CD4-positive, alpha-beta T cell treated with Interleukin-2 at 100 ng/mL for 4 hours (primary cell): ENCODE results near the gene PHOX2A.
A peak's percentile ranks its signal among the peaks of the same experiment; 100 is the strongest.

Experiments
- DNase-seq: peaks from one replicate; pipeline ENCODE4 v3.0.0-alpha.2; 2020; ENCODE audit warnings: low spot score

Gene PHOX2A

DNA sequence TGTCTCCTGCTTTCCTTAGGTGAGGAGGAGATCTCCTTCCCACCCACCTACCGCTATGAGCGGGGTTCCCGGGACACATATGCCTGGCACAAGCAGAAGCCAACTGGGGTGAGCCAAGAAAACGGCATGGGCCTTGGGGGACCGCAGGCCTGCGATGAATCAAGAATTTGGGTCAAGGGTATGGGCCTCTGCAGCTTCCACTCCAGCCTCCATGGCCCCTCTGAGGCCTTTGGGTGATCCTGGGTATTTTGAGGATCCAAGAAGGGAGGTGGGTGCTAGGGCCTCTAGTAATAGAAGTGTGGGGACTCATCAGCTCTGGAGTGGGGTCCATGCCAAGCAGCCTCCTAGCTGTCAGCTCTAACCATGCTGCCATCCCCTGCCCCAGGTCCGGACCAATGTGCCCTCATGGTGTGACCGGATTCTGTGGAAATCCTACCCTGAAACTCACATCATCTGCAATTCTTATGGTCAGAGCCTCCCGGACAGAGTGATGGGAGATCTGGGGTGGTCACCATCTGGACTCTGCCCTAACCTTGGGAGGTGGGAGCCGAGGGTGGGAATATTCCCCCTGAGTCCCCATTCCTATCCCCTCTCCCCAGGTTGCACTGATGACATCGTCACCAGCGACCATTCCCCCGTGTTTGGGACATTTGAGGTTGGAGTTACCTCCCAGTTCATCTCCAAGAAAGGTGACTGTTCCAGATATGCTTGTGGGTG, 10.8 kb downstream of the PHOX2A start:
- no peak for DNase-seq

DNA sequence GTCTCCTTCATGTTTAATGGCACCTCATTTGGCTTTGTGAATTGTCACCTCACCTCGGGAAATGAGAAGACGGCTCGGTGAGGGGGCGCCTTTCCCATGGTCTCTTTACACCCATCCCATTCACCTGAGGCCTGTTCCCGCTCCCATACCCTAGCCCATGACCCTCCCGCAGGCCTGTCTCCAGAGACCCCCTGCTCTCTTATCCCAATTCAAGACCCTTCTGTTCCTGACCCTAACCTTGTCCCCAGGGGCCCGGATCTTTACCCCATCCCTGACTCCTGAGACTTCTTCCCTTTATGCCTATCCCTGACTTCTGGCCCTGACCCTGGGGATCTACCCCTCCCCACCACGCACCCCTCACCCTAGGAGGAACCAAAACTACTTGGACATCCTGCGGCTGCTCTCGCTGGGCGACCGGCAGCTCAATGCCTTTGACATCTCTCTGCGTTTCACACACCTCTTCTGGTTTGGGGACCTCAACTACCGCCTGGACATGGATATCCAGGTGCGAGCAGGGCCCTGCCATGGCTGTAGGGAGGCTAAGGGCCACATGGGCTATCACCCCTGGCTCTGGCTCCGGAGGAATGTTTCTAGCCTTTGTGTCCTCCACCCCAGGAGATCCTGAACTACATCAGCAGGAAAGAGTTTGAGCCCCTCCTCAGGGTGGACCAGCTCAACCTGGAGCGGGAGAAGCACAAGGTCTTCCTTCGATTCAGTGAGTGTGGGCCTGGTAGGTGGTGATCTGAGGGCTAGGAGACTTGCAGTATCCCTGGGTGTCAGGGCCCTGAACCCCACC, 11.5 kb downstream of the PHOX2A start:
- no peak for DNase-seq

DNA sequence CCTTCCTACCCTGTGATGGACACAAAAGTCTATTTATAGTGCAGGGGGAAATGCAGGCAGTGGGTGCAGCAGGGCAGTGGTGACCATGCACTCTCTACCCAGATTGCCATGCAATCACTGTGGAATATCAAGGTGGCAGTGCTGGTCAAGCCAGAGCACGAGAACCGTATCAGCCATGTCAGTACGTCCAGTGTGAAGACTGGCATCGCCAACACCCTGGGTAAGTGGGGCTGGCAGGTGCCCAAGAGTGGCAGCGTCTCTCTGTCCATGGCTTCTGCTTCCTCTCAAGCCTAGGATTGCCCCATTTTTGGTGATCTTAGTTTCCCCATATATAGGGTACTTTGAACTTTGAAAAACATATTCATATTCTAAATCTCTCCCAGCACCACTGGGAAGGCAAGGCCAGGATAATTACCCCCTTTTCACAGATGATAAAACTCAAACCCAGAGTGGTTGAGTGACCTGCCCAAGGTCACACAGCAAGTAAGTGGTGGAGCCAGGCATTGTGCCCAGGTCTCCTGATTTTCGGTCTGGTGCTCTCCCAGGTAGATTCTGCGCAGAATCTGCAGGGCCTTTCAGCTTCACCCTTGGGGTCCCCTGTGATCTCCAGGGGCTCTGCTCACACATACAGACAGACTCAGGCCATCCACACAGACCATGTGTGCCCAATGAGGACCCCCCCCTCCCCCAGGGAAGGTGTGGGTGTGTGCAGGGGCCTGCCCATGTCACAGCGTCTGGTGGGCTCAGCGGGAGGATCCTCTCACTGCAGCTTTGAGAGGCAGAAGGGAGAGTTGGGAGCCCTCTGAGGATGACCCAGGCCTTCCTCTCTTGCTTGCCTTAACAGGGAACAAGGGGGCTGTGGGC, 12.3 kb downstream of the PHOX2A start:
- no peak for DNase-seq

DNA sequence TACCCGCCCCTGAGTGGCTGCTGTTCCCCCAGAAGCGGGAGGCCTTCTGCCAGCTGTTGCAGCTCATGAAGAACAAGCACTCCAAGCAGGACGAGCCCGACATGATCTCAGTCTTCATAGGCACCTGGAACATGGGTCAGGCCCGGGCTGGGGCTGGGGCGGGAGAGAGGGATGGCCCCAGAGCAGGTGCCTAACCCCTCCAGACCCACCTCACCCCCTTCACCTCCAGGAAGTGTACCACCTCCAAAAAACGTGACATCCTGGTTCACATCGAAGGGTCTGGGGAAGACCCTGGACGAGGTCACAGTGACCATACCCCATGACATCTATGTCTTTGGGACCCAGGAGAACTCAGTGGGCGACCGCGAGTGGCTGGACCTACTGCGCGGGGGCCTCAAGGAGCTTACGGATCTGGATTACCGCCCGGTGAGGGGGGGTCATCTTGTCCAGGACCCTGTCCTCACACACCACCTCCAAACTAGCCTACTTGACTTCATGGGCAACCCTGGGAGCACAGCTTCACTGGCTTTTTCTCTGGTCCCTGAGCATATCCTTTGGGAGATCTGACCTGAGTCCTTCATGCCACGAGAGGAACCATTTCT, 13.1 kb downstream of the PHOX2A start:
- no peak for DNase-seq

DNA sequence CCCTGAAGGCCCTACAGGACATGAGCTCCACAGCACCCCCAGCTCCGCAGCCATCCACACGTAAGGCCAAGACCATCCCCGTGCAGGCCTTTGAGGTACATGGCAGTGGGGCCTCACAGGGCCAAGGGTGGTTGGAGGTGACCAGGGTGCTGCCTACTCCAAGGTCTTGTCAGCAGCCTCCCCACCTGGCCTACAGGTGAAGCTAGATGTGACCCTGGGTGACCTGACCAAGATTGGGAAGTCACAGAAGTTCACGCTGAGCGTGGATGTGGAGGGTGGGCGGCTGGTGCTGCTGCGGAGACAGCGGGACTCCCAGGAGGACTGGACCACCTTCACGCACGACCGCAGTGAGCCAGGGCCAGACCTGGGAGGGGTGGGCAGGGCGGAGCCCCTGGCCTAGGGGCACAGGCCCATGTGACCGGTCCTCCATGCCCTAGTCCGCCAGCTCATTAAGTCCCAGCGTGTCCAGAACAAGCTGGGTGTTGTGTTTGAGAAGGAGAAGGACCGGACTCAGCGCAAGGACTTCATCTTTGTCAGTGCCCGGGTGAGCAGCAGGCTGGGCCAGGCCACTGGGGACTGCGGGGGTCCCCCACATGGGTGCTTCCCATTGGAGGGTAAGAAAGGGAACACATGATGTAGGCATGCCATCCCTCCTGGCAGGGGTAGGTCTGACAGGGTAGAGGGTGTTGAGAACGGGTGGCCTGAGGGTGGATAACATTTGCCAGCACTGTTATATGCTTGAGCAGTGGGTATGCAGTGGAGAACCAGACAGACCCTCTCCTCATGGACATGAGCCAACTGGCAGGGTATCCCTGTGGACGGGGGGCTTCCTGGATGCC, 13.8 kb downstream of the PHOX2A start:
- no peak for DNase-seq

DNA sequence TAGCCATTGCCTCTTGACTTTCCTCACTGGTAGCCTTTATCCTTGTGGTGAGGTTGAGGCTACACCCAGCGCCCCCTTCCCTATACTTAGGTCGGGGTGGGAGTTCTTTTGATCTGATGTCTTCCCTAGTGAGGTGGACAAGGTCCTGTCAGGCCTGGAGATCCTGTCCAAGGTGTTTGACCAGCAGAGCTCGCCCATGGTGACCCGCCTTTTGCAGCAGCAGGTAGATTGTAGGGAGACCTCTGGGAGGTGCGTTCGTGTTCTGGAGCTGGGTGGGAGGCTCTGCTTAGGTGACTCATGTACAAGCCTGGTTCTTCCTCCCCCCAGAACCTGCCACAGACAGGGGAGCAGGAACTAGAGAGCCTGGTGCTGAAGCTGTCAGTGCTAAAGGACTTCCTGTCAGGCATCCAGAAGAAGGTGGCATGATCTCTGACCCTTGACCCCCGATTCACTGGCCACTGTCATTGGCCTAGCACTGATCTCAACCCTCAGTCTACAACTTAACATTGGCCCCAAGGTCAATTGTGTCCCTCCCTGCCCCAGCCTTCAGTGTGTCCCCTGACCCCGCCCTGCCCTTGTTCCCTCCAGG, 14.5 kb downstream of the PHOX2A start:
- no peak for DNase-seq

DNA sequence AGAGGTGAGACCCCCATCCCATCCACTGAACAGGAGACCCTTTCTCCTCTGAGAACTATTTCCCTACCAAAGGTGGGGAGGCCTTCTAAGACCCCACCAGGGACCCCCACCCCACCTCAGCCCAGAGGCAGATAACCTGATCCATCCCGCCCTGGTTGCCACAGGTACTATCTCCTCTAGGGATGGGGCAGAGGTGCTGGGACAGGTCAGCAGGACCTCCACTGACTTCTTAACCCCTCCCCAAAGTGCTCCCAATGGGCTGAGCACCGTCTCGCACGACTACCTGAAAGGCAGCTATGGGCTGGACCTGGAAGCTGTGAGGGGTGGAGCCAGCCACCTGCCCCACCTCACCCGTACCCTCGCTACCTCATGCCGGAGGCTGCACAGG, 15.1 kb downstream of the PHOX2A start:
- DNase-seq: no peak

DNA sequence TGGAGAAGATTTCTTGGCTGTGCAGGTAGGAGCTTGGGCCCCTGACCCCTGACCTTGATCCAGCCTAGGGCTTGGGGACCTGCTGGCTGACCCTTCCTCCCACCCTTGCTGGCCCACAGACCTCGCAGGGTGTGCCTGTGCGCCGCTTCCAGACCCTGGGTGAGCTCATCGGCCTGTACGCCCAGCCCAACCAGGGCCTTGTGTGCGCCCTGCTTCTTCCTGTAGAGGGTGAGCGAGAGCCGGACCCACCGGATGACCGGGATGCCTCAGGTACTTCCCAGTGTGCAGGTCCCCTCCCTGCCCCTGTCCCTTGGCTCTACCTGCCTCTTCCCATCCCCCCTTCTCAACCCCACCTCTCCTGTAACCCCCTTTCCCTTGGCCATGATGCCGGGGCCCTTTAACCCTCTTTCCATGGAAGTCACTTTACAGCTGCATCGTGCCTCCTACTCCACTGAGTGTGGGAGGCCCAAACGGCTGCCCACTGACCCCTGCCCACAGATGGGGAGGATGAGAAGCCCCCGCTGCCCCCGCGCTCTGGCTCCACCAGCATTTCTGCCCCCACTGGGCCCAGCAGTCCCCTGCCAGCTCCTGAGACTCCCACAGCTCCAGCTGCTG, 15.6 kb downstream of the PHOX2A start:
- no peak for DNase-seq

DNA sequence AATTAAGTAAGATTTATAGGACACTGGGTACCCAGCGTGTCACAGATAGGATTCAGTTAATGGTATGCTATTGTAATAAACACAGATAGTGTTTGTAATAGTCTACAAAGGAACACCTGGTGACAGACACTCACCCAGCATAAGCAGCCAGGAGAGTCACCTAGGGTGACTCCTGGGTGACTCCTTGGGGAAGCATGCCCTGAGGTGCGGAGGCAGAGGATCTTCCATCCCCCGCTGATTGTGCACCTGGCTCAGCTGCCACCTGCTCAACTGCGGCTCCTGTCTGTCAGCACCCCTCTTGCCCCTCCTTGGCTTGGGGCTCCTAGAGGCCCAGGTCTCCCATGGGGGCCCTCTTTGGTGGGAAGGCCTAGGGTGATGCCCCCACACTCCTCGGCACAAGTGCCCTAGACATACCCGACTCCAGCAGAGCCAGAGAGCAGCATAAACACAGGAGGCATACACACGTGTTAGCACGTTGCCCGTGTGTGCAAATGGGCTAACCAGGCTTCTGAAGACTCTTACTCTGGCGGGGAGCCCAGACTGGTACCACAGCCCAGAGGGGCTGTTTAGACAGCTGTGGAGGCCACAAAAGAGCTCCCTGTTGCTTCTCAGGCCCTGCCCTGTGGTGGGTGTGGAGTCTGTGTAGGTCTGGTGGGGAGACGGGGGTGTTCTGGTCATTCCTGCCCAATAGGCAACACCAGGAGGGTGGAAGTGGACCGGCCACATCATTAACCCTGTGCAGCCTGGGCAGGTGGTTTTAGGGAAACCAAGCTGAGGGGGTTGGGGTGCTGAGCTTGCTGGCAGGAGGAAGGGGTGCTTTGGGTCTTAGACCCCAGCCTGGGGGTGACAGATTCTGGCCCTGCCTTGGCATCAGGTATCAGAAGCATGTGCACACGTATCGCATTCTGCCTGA, 16.4 kb downstream of the PHOX2A start:
- no peak for DNase-seq

DNA sequence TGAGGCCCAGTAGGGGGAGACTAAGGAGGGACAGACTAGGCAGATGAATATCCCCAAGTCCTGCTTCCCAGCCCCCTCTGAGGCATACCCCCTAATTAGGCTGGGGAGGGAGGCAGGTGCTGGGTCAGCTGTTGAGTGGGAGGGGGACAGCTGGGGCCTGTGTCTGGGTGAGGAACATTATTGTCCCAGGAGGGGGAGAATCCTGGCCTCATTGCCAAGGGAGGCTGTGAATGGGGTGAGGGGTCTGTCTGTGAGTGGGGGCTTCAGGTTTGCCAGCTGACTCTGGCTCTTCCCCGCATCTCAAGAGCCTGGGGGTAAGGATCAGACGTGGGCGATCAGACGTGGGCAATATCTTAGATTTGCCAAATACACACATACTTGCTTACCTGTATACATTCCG, 17.3 kb downstream of the PHOX2A start:
- no peak for DNase-seq

DNA sequence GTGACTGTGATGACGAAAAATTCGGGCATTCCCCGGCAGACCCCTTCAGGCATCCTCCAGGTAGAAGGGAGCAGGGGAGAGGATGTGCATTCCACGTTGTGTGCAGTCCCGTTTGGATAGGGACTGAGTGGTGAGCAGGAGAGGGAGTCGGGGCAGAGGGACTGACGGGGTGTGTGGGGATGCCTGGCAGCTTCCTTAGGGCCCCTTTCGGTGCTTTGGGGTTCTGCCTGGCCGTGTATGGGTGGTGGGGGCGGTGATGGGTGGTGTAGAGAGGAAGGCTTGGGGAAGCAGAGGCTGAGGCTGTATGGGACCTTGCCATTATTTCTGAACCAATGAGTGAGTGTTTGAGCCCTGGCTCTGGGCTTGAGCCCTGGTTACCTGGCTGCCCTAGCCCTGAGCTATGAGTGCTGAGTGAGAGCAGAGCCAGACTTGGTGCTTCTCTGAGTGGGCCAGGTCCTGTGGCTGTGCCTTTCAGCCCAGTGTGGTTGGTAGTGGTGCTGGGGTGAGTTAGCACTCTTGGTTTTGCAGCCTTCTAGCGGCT, 18.5 kb downstream of the PHOX2A start:
- DNase-seq: peak; percentile 27

DNA sequence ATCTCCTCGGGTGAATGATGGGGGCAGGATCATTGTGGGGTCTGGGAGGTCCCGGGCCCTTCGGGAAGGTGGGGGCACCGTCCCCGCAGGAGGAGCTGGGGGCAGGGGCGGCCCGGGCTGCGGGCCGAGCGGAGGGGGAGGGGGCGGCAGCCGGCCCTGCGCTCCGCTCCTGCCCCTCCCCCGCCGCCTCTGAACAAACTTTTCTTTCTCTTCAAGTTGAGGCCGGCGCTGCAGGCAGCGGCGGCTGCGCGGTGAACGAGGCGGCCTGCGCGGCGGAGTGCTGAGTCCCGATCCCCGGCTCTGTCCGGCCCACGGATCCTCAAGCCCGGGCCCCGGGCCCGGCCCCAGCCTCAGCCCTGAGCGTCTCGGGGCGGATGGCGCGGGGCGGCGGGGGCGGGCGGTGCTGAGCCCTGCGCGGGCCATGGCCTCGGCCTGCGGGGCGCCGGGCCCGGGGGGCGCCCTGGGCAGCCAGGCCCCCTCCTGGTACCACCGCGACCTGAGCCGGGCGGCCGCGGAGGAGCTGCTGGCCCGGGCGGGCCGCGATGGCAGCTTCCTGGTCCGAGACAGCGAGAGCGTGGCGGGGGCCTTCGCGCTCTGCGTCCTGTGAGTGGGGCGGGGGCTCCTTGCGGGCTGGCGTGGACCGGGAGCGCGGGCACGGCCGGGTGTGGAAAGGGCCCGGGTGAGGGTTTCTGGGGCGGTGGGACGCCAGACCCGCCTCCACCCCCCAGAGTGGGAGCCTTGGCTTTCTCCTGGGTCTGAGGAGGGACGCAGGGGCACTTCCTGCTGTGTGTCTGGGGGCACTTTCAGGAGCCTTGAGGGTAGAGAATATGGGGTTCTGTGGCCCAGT, 19.2 kb downstream of the PHOX2A start, which contains the start of gene INPPL1:
INPPL1 (plus strand) TSS at position 204 of the 847 bp plus-strand sequence; CDS start at position 422, 218 bp downstream.
- DNase-seq: peak; percentile 32

DNA sequence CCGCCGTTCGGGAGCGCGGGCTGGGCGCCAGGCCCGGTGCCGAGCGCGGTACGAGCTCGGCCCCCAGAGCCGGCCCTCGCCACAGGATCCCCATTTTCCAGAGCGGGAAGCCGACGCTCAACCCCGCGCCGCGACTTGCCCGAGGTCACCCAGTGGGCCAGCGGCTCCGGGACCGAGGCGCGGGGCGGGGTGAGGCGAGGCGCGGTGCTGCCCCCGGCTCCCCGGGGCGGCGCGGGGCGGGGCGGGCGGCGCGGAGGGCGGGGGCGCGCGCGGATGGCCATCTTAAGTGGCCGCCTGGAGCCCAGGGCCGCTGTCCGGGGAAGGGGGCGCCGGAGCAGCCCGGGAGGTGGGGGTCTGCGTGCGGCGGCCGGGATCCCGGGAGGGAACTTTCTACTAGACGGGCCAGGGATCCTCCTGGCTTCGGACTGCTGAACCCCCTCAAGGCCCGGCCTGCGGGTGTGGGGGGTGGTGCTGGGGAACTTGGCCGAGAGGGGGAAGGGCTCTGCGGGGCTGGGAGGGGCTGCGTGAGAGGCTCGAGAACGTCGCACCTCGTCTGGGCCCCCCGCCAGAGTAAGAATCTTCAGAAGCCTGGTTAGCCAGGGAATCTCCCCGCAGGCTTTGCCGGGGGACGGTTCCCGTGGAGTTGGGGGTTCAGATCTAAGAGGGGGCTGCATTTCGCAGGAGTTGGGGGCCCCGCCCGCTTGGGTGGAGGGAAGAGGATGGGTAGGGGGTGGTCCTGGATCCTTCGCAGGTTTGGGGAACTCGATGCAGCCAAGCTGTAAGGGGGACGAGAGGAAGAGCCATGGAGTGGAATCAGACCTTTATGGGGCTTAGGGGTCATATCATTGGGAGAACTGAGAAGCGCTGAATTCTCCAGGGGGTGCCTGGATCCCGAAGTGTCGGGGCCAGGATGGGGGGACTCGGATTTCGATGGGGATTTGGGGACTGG, 20.1 kb downstream of the PHOX2A start:
- peak; percentile 50 for DNase-seq

DNA sequence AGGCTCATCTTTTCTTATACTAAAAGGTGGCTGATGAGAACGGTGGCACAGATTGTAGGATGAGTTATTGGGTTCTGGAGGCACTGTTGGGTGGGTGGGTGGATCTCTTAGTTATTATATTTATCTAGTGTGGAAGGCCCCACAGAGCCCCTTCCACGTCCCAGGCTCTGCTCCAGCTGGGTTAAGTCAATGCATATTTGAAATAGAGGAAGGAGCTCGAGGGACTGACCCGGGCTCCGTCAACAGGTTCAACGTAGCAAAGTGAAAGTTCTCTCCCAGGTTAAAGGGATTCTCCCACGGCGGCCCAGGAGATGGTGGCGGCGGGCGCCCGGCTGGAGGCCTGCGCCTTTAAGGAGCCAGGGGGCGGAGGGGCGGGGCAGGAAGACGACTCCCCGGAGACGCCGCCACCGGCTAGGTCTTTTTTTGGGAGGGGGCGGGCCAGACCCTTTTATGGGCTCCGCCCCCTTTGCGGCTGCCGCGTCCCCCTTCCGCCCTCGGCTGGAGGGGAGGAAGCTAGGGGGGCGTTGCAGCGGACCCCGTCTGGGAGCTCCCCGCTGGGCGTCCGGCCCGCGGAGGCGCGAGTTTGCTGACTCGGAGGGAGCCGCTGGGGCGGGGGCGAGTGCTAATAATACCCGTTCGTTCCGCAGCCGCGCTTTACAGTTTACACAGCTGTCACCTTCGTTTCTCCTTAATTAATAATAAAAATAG, 20.9 kb downstream of the PHOX2A start:
- peak; percentile 94 for DNase-seq

DNA sequence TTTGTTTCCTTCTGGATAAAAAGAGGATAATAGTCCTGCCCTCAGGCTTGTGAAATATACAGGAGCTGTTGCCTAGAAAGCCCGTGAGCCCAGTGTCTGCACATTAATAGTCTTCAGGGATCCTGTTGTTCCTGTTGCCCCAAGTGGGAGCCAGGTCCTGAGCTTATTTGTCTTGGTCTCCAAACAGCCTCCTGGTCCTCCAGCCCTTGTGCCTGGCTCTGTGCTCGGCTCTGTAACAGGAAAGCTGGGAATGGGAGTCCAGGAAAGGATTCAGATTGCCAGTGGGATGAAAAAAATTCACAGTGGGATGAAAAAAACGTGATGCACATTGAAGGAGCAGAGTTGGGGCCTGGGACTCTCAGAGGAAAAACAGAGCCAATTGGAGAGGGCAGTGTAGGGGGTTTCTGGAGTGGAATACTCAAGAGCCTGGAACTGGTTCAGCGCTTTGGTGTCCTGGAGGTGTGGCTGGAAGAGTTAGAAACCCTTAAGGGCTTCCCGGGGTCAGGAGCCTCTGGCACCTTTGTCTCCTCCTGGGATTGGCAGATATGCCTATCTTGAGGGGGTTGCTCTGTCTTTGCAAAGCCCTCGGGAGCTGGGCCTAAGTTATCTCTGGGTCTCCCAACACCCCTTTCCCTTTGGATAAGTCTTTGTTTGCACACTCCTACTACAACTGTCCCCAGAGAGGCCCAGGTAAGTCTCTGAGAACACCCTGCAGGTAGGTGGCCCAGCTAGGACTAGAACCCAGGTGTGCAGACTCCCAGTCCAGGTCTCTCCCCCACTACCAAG, 21.7 kb downstream of the PHOX2A start:
- no peak for DNase-seq
